Astrocyte (in vitro differentiated cells and primary cell): ENCODE data around the gene LYRM4.

ENCODE experiments used
- CTCF ChIP-seq: IDR thresholded peaks from 2 replicates; pipeline ENCODE4 v1.5.1; 2011; ENCODE audit warnings: low read depth, mild to moderate bottlenecking, inconsistent platforms, low read length, moderate library complexity; ENCODE audit not compliant: insufficient read depth
- EZH2 ChIP-seq: IDR thresholded peaks from 2 replicates; pipeline ENCODE4 v1.6.1; 2012; ENCODE audit warnings: mild to moderate bottlenecking, low read length, inconsistent platforms; ENCODE audit not compliant: insufficient read depth

- no peak for TF ChIP-seq CTCF
- no peak for TF ChIP-seq EZH2
Observed at GRCh38 chr6:5068153-5068751, 192.5 kb downstream of the LYRM4 start.
